Tracheal epithelial cell (primary cell): ENCODE data around the gene NMRAL1. TPM values are rescaled to one million over a fixed set of nuclear protein-coding genes. Genes with fewer than 3 reads are reported as not detected.

ENCODE experiments used
- total RNA-seq: library from RNA; depleted of rRNA; stranded (reverse); fragments of >200 nt; gene quantifications from 2 replicates; pipeline ENCODE4 v1.2.1, GENCODE V29; 2014

The NMRAL1 gene
- total RNA-seq = 52.0 and 96.1 TPM in 2 replicates

GRCh38 chr16:4474192-4474961 is at the start of gene NMRAL1:
Gene NMRAL1, minus strand, starts transcription at chr16:4474625. Its CDS starts 493 bp downstream, at chr16:4474132.

GRCh38 chr16:4475880-4476788 is 1.7 kb upstream of the NMRAL1 start, which contains the start of gene HMOX2:
Gene HMOX2, plus strand, starts transcription at chr16:4476398. Its CDS starts 29,127 bp downstream, at chr16:4505525.

GRCh38 chr16:4425378-4426020 is 48.9 kb downstream of the NMRAL1 start, which contains the start of gene DNAJA3:
Gene DNAJA3, plus strand, starts transcription at chr16:4425868. Its CDS starts 14 bp downstream, at chr16:4425882.

DNA sequence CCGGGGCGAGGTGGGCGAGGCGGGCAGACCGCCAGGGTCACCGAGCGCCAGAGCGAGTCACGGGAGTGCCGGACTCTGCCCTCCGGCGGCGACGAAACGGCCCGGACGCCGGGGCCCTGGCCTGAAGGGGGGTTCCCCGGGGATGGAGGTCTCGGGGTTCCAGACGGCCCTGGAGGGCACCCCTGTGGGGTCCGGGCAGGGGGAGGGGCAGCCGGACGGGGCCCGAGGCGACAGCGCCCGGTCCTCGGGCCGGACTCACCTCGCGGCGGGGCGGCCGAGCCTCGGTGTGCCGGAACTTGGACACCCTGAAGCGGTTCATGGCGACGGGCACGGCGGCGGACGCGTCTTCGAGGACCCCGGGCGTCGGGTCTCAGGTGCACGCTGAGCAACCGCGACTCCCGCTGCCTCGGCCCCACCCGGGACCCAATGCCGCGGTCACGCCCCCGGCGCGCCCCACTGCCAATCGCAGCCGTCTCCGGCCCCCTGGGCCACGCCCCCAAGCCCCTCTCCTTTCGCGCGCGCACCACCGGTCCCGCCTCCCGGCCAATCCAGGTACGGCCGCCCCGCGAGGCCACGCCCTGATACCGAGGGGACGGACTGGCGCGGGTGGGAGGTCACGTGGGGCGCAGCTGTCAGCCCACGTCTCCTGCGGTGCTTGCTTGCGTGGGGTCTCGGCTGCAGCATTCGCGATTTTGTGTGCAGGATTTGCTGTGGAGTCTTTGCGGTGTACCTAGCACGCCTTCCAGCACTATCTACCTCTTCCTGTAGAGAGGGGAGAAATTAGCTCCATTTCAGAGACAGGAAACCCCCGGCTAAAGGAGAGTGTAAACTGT is 58.0 kb downstream of the NMRAL1 start, which contains the start of gene CORO7:
CORO7 (minus strand) TSS at position 397 of the 833 bp plus-strand sequence; CDS start at position 319, 78 bp downstream.

Other genes starting within 250 kb of the NMRAL1 start
- gene SRL, start 232.5 kb downstream of the NMRAL1 start, total RNA-seq = under 0.01 TPM in 1 of 2 replicates, not detected in the other
- 6.0 and 14.7 TPM in 2 replicates for gene TFAP4, start 201.6 kb downstream of the NMRAL1 start, total RNA-seq
- 1.3 and 1.4 TPM in 2 replicates for gene GLIS2, start 158.6 kb downstream of the NMRAL1 start, total RNA-seq
- 42.6 and 45.8 TPM in 2 replicates for gene PAM16, start 123.3 kb downstream of the NMRAL1 start, total RNA-seq
- gene VASN, start 102.8 kb downstream of the NMRAL1 start, total RNA-seq = 7.5 and 15.4 TPM in 2 replicates
- gene CORO7, start 58.0 kb downstream of the NMRAL1 start, total RNA-seq = 7.2 and 18.6 TPM in 2 replicates
- 67.0 and 74.0 TPM in 2 replicates for gene DNAJA3, start 48.8 kb downstream of the NMRAL1 start, total RNA-seq
- gene HMOX2, start 1.8 kb upstream of the NMRAL1 start, total RNA-seq = 45.8 and 119 TPM in 2 replicates
- 9.4 and 15.1 TPM in 2 replicates for gene CDIP1, start 64.1 kb upstream of the NMRAL1 start, total RNA-seq
- gene C16orf96, start 81.7 kb upstream of the NMRAL1 start, total RNA-seq = under 0.01 TPM in 1 of 2 replicates, not detected in the other
- 5.5 and 6.3 TPM in 2 replicates for gene UBALD1, start 140.3 kb upstream of the NMRAL1 start, total RNA-seq
- gene MGRN1, start 150.2 kb upstream of the NMRAL1 start, total RNA-seq = 10.2 and 15.4 TPM in 2 replicates
- 21.7 and 31.5 TPM in 2 replicates for gene NUDT16L1, start 218.9 kb upstream of the NMRAL1 start, total RNA-seq